ENCODE measurements around the gene DDX5. TPM values are rescaled to one million over a fixed set of nuclear protein-coding genes. Genes with fewer than 3 reads are reported as not detected.

DDX5 gene
- polyA plus RNA-seq, 12 donors = 322 to 909 (median 477) TPM; not detected in 1

GRCh38 chr17:64519601-64520000 is 13.5 kb upstream of the DDX5 start:
- no peak for DNase-seq

- no peak for DNase-seq
Measured at GRCh38 chr17:64515829-64516228, 9.7 kb upstream of the DDX5 start.

GRCh38 chr17:64515419-64515818 is 9.3 kb upstream of the DDX5 start:
- DNase-seq = no peak

GRCh38 chr17:64509179-64509578 is 3.1 kb upstream of the DDX5 start:
- DNase-seq = no peak

- DNase-seq = no peak
Measured at GRCh38 chr17:64508683-64509082, 2.6 kb upstream of the DDX5 start.

- DNase-seq = peak; percentile 81
Measured at GRCh38 chr17:64507413-64507782, 1.3 kb upstream of the DDX5 start.

GRCh38 chr17:64506576-64507412 is 705 bp upstream of the DDX5 start, which contains the start of gene CEP95:
CEP95 (plus strand) TSS chr17:64506977; CDS start chr17:64507098, 121 bp downstream.
- DNase-seq = peak; percentile 99

- DNase-seq = peak; percentile 97
Measured at GRCh38 chr17:64505340-64506200, 519 bp downstream of the DDX5 start.

GRCh38 chr17:64504769-64505339 is 1.2 kb downstream of the DDX5 start:
- DNase-seq = peak; percentile 58

GRCh38 chr17:64503821-64504768 is 2.0 kb downstream of the DDX5 start:
- DNase-seq = peak; percentile 11

GRCh38 chr17:64503341-64503740 is 2.7 kb downstream of the DDX5 start:
- DNase-seq = no peak

- DNase-seq = no peak
Measured at GRCh38 chr17:64502809-64503208, 3.3 kb downstream of the DDX5 start.

GRCh38 chr17:64502021-64502420 is 4.1 kb downstream of the DDX5 start:
- DNase-seq = no peak

- DNase-seq = no peak
Measured at GRCh38 chr17:64500862-64501765, 5.0 kb downstream of the DDX5 start.

GRCh38 chr17:64500487-64500859 is 5.6 kb downstream of the DDX5 start:
- DNase-seq = no peak

- DNase-seq = no peak
Measured at GRCh38 chr17:64499805-64500486, 6.1 kb downstream of the DDX5 start.

- no peak for DNase-seq
Measured at GRCh38 chr17:64498308-64499203, 7.5 kb downstream of the DDX5 start.

GRCh38 chr17:64497565-64498035 is 8.5 kb downstream of the DDX5 start:
- DNase-seq = no peak
